Middle frontal gyrus (tissue), 1 donor: ENCODE measurements around the gene MICAL2.

Source experiments
- DNase-seq: peaks from one replicate; pipeline ENCODE4 v3.0.0-alpha.2; 2015; ENCODE audit warnings: low spot score; ENCODE audit errors: extremely low spot score

Gene MICAL2

DNA sequence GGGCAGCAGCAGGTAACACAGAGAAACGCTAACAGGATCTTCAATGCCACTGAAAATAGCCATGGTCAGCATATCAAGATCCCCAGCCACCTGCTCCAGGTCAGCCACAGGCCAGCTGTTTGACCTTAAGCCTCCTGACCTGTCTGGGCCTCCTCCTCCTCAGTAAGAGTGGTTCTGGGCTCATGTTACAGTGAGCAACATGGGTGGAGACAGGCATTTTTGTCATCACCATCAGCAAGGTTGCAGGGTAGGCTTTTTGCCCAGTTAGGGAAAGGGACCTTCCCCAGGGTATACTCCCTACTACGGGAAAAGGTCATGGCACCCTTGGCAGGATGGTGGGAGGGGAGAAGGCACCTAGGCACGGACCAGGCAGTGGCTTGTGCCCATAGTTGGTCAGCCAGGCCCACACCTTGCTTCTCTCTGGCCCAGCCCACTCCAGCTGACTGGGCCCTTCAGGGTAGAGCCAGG, 135.2 kb downstream of the MICAL2 start:
- DNase-seq: no peak

- no peak for DNase-seq
Observed at GRCh38 chr11:12246147-12246546, 135.8 kb downstream of the MICAL2 start.

- DNase-seq: no peak
Observed at GRCh38 chr11:12246989-12247388, 136.6 kb downstream of the MICAL2 start.

- no peak for DNase-seq
Observed at GRCh38 chr11:12247543-12248254, 137.3 kb downstream of the MICAL2 start.

GRCh38 chr11:12248330-12248729, 137.9 kb downstream of the MICAL2 start:
- no peak for DNase-seq

- DNase-seq: no peak
Observed at GRCh38 chr11:12249590-12250260, 139.3 kb downstream of the MICAL2 start.

DNA sequence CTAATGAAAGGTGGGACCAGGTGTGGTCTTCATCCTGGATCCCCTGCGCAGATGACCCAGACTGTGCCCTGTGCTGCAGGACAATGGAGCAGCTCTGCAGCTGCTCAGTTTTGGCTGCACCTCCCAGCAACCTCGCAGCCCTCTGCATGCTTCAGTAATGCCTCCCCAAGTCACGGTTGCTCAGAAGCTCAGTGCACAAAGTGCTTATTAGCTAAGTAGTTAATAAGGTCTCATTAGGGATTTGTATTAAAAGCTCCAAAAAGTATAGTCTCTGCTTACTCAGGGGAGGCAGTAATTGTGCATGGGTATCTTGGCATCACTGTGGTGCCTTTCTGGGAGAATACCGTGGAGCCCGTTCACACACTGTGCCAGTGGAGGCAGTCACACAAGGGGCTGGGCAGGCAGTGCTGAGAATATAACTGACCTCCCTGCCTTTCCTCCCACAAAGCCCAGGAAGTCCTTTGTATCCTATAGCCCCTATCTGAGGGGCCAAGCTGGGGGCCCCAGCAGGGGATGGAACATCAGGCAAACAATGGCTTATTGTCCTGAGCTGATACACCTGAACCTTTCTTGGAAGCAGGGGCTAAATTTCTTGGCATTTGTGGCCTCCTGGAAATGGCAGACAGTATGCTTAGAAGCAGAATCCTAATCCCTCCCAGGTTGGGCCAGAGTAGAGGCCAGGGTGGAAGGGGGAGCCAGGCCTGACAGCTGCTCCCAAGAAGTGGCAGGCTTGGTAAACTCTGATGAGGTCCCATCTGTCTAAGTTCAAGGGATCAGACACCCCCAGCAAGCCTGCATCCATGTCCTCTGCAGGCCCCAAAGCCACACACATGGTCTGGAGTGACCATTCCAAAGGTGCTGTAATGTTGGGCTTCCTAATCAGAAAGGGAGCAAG, 141.5 kb downstream of the MICAL2 start:
- no peak for DNase-seq

- no peak for DNase-seq
Observed at GRCh38 chr11:12253843-12254281, 143.5 kb downstream of the MICAL2 start.

DNA sequence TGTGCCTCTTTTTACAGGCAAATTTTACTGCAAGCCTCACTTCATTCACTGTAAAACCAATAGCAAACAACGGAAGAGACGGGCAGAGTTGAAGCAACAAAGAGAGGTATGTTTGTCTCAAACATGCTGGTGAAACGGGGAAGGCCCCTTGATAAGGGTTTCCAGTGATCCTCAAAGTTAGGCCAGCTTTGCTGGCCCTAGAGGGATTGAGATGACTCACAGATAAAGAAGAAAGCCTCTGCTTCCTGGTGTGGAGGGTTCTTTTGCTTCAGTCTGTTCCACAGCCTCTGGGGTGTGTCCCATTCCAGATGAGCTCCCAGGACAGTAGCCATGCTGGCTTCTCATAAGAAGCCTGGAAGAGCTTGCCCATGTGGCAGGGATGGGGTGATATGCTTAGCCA, 148.1 kb downstream of the MICAL2 start:
- DNase-seq: no peak

DNA sequence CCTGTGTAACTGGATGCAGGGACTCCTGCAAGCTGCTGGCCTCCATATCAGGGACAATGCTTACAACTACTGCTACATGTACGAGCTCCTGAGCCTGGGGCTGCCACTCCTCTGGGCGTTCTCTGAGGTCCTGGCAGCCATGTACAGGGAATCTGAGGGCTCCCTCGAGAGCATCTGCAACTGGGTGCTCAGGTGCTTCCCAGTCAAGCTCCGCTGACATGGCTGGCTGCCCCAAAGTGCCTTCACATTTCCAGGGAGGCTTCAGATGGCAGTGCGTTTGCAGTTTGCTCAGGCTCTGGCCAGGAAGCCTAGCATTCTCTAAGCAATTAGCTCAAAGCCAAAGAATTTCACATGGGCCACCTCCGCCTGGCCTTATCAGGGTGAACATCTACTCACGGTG, 149.6 kb downstream of the MICAL2 start:
- no peak for DNase-seq

DNA sequence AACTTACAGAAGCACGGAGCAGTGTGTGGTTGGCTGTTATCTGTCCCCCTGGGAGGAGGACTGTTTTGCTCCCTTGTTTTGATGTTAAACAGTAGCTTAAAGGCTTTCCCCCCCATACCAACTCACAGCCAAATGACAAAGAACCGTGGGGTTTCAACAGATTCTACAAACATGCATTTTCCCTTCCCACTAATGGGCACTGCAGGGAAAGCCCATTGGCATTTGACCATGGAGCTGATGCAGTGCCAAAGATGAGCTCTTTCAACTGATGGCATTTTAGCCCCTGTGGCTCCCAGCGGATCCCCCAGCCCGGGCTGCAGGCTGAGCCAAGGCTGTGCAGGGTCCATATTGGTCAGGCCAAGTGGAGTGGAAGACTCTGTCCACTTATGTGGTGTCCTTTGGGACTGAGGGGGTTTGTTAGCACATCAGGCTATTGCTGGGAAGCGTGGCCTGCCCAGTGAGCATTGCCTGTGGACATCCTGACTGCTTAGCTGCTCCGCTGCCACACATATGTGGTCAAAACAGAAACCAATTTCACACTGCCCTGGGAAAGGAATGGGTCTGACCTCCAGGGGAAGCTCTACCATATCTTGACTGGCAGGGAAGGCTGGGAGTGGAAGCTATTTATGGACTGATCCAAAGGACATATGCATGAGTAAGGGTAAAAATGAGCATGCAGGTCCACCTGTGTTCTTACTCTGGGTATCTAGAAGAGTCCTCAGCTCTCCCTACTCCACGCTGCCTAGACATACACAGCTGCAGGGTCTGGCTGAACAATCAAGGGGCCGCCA, 150.5 kb downstream of the MICAL2 start:
- no peak for DNase-seq

GRCh38 chr11:12261551-12261950, 151.2 kb downstream of the MICAL2 start:
- DNase-seq: no peak

- no peak for DNase-seq
Observed at GRCh38 chr11:12263141-12263693, 152.8 kb downstream of the MICAL2 start.

GRCh38 chr11:12264361-12264760, 154.0 kb downstream of the MICAL2 start:
- DNase-seq: no peak

DNA sequence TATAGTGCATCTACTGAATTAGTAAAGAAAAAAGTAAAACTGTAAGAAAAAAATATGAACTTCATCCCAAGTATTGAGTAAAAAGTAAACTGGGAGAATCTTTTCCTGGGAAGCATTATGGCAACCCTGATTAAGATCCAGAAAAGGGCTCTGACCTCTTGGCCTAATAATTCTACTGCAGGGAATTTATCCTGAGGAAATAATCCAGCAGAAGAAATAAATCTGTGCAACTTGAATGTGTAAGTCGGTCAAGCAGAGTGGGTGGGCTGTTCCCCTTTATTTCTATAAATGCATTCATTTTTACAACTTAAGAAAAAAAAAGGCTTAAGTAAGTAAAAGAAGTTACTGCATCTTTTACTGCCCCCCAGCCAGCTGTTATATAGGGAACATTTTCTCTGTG, 155.7 kb downstream of the MICAL2 start:
- DNase-seq: no peak

- no peak for DNase-seq
Observed at GRCh38 chr11:12266943-12267342, 156.6 kb downstream of the MICAL2 start.

GRCh38 chr11:12267921-12268320, 157.5 kb downstream of the MICAL2 start:
- no peak for DNase-seq

DNA sequence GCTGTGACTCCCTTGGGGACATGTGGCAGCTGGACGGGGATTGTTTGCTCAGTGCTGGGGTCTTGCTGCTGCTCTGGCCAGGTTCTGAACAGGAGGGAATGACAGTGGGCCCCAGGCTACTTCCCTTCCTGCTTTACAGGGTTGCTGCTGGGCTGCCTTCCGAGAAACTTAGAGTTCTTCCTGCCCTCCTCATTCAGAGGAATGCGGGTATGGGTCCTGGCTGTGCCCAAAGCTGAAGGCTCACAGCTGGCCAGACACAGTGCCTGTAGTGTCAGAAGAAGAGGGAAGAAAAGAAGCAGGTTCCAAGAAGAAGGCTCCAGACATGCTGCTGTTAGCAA, 158.7 kb downstream of the MICAL2 start:
- no peak for DNase-seq

DNA sequence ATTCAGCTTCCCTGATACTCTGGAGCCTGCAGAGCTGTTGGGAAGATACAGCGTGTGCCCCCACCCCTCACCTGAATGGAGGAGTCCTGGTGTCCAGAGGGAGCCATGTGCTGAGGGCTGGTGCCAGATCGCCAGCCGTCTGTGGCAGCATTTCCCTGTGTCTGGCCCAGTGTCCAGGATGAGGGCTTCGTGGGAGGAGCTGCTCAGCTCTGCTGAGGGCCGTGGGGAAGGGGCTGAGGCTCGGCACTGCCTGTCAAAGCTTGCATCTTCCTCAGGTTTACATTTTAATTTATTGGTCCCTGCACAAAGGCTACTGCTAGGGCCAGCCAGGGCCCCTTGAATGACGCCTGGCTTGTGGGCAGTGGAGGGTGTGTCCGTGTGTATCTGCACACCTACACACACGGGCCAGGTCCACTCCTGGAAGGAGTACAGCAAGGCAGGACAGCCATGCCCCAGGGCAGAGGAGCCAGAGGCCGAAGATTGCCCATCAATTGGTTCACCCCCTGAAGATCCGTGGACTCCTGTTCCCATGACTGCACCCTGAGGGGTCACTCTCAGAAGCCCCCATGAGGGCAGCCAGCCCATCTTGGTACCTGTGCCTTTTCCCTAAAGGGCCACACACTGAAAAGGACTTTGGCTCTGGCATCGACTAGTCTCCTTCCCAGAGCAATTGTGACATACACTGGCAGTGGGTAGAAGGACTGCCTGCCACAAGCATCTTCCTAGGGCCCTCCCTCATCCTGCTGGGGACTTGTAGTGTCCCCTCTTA, 159.2 kb downstream of the MICAL2 start:
- DNase-seq: no peak

- DNase-seq: no peak
Observed at GRCh38 chr11:12270215-12270797, 159.9 kb downstream of the MICAL2 start.
